ENCODE measurements around the gene DYNC2LI1.

DNA sequence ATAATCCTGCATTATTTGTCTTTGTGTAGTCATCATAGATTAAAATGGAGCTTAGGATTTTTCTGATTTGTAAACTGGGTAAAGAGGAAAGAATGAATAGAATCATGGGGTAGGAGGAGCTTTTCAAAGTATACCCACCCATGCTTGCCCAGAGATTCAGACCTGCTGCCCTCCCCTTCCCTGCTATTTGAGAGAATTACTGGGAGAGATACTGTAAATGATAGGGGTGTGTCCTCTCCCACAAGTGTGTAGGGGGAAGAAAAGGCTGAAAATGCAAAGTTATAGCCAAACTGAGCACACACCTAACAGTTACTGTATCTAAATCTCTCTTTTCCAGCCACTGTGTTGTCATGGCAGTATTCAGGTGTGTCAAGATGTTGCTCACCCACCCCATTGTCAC, 21.5 kb upstream of the DYNC2LI1 start:
- TF ChIP-seq, protein P1, sequence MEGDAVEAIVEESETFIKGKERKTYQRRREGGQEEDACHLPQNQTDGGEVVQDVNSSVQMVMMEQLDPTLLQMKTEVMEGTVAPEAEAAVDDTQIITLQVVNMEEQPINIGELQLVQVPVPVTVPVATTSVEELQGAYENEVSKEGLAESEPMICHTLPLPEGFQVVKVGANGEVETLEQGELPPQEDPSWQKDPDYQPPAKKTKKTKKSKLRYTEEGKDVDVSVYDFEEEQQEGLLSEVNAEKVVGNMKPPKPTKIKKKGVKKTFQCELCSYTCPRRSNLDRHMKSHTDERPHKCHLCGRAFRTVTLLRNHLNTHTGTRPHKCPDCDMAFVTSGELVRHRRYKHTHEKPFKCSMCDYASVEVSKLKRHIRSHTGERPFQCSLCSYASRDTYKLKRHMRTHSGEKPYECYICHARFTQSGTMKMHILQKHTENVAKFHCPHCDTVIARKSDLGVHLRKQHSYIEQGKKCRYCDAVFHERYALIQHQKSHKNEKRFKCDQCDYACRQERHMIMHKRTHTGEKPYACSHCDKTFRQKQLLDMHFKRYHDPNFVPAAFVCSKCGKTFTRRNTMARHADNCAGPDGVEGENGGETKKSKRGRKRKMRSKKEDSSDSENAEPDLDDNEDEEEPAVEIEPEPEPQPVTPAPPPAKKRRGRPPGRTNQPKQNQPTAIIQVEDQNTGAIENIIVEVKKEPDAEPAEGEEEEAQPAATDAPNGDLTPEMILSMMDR (IDR thresholded peaks at IDR 0.05) = no peak
- TF ChIP-seq ZFX (IDR thresholded peaks at IDR 0.05; ENCODE audit: borderline replicate concordance) = no peak

All from 22Rv1 (cell line).